ENCODE data around the gene RCL1. TPM values are rescaled to one million over a fixed set of nuclear protein-coding genes. Genes with fewer than 3 reads are reported as not detected.

The RCL1 gene
- total RNA-seq, 1 experiment from 2014 or later, result 34.4 TPM

DNA sequence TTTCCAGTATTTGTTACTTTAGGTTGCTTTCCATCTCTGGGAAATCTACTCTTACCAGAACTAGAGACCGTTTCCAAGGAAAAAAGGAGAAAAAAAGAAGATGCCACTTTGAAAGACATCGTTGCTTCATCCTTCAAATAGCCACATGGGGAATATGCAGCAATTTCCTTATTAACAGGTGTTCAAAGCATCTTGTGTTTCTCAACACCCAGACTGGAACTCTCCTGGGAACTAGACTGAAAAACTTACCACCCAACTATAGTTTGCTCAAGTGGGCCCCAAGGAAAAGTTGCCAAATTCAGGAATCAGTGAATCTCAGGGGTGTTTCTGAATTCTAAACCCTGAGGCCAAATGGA is 112.4 kb downstream of the RCL1 start:
- Histone ChIP-seq H3K23me2 (ENCODE audit: insufficient read length, low read depth, low read length, poor library complexity, severe bottlenecking) (no peaks in the 10 kb centered on the region), H2BK120ac (ENCODE audit: low read depth, low read length, poor library complexity, severe bottlenecking) (no peak overlapping the region), H4K5ac (ENCODE audit: insufficient read length, low read depth, low read length) (no peak overlapping the region), H4K91ac (ENCODE audit: insufficient read length, low read depth, low read length) (no peak overlapping the region), H2BK5ac (ENCODE audit: insufficient read length, low read length) (no peak overlapping the region), H4K20me1 (ENCODE audit: control insufficient read depth, insufficient read depth, insufficient read length) (no peaks in the 10 kb centered on the region), H3K18ac (ENCODE audit: insufficient read length, low read depth, low read length) (no peak overlapping the region), H3K56ac (ENCODE audit: insufficient read length, low read depth, low read length) (no peak overlapping the region), H3K79me1 (ENCODE audit: insufficient read depth, low read depth, low read length, poor library complexity, severe bottlenecking) (no peaks in the 10 kb centered on the region), H2AK5ac (ENCODE audit: insufficient read length, low read length) (no peak overlapping the region), H3K27me3 (ENCODE audit: insufficient read depth, low read length) (no peaks in the 10 kb centered on the region), H3K4me2 (ENCODE audit: insufficient read depth, insufficient read length, low read length) (no peak overlapping the region), H3K27ac (ENCODE audit: insufficient read length, low read depth, low read length) (no peak overlapping the region), H2AFZ (ENCODE audit: low read length) (no peak overlapping the region), H3K23ac (ENCODE audit: insufficient read length, low read depth, low read length) (no peak overlapping the region), H3K4me1 (ENCODE audit: insufficient read depth, low read length) (no peaks in the 10 kb centered on the region), H3K79me2 (ENCODE audit: insufficient read depth, low read length) (no peaks in the 10 kb centered on the region), H2BK12ac (ENCODE audit: insufficient read length, low read depth, low read length) (no peak overlapping the region), H3T11ph (ENCODE audit: low read length) (no peak overlapping the region), H4K8ac (replicated peaks; ENCODE audit: insufficient read length, low read depth, low read length) (no peak overlapping the region), H2BK20ac (ENCODE audit: low read depth, low read length, poor library complexity, severe bottlenecking) (no peak overlapping the region), H3K4ac (ENCODE audit: low read depth, low read length) (no peak overlapping the region), H3K14ac (ENCODE audit: insufficient read depth, low read length) (no peak overlapping the region), H3K9ac (ENCODE audit: extremely low read depth, insufficient read length, low read length) (no peak overlapping the region), H2BK15ac (ENCODE audit: low read depth, low read length) (no peak overlapping the region), H3K9me3 (ENCODE audit: control insufficient read depth, low read depth, low read length) (no peaks in the 10 kb centered on the region)
- Mint-ChIP-seq H3K27ac (no peak overlapping the region), H3K4me3 (no peak overlapping the region), H3K9me3 (peaks cover 0 to 3% of the 10 kb centered on the region in 2 experiments; a peak in 1 of 5 replicates), H3K4me1 (peaks cover 12 to 14% of the 10 kb centered on the region in 2 experiments), H3K27me3 (ENCODE audit: low read depth) (no peaks in the 10 kb centered on the region), H3K36me3 (ENCODE audit: insufficient read depth in 1 of 3, low read depth in 3 of 3) (peaks cover 0 to 6% (median 0%) of the 10 kb centered on the region in 3 experiments; a peak in 1 of 7 replicates)
- TF ChIP-seq, protein P1, sequence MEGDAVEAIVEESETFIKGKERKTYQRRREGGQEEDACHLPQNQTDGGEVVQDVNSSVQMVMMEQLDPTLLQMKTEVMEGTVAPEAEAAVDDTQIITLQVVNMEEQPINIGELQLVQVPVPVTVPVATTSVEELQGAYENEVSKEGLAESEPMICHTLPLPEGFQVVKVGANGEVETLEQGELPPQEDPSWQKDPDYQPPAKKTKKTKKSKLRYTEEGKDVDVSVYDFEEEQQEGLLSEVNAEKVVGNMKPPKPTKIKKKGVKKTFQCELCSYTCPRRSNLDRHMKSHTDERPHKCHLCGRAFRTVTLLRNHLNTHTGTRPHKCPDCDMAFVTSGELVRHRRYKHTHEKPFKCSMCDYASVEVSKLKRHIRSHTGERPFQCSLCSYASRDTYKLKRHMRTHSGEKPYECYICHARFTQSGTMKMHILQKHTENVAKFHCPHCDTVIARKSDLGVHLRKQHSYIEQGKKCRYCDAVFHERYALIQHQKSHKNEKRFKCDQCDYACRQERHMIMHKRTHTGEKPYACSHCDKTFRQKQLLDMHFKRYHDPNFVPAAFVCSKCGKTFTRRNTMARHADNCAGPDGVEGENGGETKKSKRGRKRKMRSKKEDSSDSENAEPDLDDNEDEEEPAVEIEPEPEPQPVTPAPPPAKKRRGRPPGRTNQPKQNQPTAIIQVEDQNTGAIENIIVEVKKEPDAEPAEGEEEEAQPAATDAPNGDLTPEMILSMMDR (conservative IDR thresholded peaks at IDR 0.05), result no peak
- DNase-seq, result no peak
- no CpG with 5 or more reads among the region's 2 CpGs for WGBS (ENCODE audit: extremely low coverage, insufficient read length, low lambda C conversion rate)

Small RNA genes lying within 50 kb of the gene (microRNA-seq; reads per million reads assigned to microRNA genes)
- gene MIR101-2 (ENCODE audit: borderline microRNAs expressed), result 3.6 reads per million, percentile 28 among the genes with 10 or more reads in this experiment

Other genes with a start within 250 kb of the RCL1 start
- gene PLPP6, start 130.7 kb upstream of the RCL1 start, total RNA-seq (2021), result 7.1 and 7.6 TPM in 2 replicates
- 0.75 and 0.87 TPM in 2 replicates for gene SPATA6L, start 126.5 kb upstream of the RCL1 start, total RNA-seq (2021)
- 17.6 and 19.0 TPM in 2 replicates for gene CDC37L1, start 113.4 kb upstream of the RCL1 start, total RNA-seq (2021)
- 41.5 and 42.7 TPM in 2 replicates for gene AK3, start 51.7 kb upstream of the RCL1 start, total RNA-seq (2021)
- gene JAK2, start 192.3 kb downstream of the RCL1 start, total RNA-seq (2021), result 3.4 and 4.0 TPM in 2 replicates